GM18951 (cell line): Measurements from ENCODE around the gene FOXRED2.

Source experiments
- POLR2A ChIP-seq: IDR thresholded peaks from 4 replicates; pipeline ENCODE4 v1.6.1; 2011; ENCODE audit warnings: mild to moderate bottlenecking; ENCODE audit not compliant: insufficient read length, insufficient read depth; ENCODE audit errors: extremely low read depth
- in situ Hi-C: fragments of 300-500 bp; cut with MboI; formaldehyde crosslinking; loops from one replicate; pipeline ENCODE4 v1.12.0; 2022; ENCODE audit warnings: low sequenced_read_pairs, mixed read lengths, inconsistent platforms; ENCODE audit not compliant: unreplicated experiment

FOXRED2 gene

DNA sequence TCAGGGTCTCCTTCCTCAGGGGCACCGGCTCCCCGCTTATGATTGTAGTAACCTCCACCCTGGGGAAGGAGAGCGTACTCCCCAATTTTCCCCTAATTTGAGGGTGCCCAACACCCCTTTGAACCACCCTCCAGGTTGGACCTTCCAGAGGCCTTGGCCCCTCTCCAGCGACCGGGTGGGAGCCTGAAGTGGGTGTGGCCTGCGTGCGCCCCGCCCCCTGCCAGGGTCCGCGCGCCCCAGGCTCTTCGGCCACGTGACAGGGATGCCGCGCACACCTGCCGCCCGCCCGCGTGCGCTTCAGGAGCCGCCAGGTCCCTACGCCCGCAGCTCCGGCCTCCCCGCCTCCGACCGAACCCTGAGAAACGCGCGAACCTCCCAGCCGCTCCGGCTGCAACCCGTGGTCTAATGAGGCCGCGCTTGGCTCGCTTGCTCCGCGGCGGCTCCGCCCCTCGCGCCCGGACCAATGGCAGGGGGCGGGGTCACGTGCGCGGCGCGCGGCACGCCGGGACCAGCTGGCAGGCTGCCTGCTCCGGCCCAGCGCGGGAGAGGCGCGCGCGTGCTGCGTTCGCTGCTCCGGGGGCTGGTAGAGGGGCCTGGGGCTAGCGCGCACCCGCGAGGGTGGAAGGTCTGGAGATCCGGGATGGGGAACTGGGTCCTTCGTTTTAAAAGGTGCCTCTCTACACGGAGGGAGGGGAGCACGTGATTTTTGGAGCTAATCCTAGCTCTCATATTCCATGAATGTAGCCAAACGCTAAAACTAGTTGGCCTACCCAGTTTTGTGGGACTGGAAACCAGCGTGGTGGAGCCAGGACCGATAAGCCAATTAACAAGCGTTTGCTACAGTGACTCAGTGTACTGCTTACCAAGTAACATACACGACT is at the start of gene FOXRED2:
Gene FOXRED2 (minus strand): TSS at position 404 of the 881 bp plus-strand sequence. CDS start 618 bp downstream, outside the sequence.
- peak; percentile 94 for TF ChIP-seq POLR2A
- in situ Hi-C loops, result no loop called here

DNA sequence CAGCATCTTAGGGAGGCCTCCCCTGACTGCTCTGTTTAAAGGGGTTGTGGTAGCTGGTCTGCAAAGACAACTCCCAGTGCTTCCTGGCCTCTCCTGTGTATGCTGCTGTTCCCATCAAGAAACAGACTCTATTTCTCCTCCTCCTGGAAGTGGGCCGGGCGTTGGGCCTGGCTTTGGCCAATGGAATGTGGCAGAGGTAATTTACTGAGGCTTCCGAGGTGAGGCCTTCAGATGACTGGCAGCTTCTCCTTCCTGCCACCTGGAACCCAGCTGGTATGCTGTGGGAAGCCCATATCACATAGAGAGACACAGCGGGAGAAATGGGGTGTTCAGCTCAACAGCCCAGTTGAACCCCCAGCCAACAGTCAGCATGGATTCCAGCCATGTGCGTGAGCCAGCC is 47.3 kb upstream of the FOXRED2 start:
- TF ChIP-seq POLR2A, result no peak

DNA sequence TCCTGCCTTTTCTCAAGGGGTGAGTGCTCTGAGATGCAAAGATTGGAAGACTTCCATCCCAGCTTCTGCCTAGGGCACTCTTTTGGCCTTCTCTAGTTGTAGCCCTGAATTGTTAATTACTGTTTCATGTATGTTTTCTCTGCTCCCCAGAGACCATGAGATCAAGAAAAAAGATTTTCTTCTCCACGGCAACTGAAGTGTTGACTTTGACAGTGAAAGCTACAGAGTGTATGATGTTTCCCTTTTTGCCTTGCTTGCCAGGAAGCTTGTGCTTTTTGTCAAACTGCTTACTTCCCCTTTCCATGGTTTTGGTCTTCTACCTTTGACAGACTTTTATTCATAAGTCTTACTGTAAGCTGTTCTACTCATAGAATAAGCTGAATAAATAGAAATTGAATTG is 45.4 kb upstream of the FOXRED2 start:
- no peak for TF ChIP-seq POLR2A
- in situ Hi-C loops, result no loop called here

More for the DNA sequence above, 47.3 kb upstream of the FOXRED2 start:
- in situ Hi-C loops, result no loop called here

DNA sequence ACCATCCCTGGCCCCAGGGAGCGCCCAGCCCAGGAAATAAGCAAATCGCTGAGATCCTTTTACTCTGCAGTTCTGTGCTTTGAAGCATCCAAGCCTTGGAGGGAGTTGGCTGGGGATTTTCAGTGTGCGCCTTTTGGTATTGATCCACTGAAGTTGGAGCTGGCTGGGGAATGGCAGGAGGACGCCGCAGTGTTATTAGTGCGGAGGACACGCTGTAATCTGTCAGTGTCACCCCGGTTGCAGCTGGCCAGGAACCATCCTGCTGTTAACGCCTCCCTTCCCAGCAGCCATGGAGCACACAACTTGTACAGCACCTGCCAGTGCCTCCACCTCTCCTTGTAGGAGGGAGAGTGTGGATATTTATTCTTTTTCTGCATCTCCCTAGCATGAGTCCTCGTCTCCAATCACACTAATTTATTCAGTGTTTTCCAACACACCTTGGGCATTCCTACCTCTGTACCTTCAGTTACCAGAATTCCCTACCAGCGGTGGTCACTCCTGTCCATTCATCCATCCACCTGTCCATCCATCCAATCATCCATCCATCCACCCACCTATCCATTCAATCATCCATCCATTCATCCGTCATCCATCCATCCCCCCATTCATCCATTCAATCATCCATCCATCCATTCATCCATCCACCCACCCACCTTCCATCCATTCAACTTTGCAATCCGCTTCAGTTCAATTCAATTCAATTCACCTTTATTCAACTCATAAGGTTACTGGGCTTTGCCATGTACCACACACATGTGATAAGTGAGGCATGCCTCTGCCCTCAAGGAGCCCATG is 44.1 kb upstream of the FOXRED2 start:
- in situ Hi-C loops, result no loop called here
- no peak for TF ChIP-seq POLR2A

DNA sequence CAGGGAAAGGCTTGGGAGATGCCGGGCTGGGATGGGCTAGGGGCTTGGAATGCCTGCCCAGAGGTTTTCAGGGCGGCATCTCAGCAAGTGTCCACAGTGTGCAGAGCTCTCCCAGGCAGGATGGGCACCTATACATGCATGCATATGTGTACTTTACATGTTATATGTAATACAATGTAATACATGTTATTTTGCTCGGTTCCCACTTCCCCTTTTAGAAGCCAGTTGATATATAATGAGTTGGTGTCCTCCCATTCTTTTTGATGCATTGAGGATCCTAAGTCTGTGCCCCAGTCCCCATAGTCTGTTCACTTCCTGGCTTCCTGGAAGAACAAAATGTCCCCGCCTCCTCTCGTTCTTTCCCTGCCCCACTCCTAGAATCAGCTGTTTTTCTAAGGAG is 42.2 kb upstream of the FOXRED2 start:
- no peak for TF ChIP-seq POLR2A
- in situ Hi-C loops, result no loop called here

DNA sequence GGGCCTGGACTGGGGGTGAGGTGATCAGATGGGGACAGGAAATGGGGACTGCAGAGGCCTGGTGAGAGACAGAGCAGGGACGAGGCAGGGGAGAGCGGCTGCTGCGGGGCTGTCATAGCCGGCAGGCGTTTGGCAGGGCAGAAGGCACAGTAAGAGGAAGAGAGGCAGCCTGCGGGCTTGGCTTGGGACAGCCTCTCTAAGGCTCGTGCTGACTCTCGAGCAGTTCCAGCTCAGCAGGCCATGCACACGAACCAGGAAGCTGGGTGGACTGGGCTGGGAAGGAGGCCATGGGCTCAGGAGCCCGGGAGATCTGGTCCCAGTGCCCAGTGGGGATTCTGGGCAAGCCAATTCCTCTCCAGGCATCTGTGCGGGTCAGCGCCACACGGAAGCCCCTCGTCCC is 41.8 kb upstream of the FOXRED2 start:
- TF ChIP-seq POLR2A, result no peak

DNA sequence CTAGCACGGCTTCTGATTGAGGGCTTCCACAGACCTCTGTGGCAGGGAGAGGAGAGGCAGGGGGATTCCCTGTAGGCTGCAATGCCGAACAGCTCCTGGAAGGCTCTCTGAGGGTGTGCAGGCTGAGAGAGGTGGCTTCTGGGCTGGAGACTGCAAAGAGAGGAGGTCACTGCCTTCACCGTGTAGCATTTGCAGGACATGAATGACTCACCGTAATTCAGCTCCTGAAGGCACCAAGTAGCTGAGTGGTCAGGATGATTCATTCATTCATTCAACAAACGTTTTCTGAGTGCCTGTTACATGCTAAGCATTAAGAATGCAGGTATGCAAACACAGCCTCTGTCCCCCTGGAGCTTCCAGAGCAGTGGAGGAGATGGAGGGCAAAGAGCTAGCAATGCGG is 40.1 kb upstream of the FOXRED2 start:
- TF ChIP-seq POLR2A, result no peak
- in situ Hi-C loops, result no loop called here

More for the DNA sequence above, 41.8 kb upstream of the FOXRED2 start:
- in situ Hi-C loops, result no loop called here

DNA sequence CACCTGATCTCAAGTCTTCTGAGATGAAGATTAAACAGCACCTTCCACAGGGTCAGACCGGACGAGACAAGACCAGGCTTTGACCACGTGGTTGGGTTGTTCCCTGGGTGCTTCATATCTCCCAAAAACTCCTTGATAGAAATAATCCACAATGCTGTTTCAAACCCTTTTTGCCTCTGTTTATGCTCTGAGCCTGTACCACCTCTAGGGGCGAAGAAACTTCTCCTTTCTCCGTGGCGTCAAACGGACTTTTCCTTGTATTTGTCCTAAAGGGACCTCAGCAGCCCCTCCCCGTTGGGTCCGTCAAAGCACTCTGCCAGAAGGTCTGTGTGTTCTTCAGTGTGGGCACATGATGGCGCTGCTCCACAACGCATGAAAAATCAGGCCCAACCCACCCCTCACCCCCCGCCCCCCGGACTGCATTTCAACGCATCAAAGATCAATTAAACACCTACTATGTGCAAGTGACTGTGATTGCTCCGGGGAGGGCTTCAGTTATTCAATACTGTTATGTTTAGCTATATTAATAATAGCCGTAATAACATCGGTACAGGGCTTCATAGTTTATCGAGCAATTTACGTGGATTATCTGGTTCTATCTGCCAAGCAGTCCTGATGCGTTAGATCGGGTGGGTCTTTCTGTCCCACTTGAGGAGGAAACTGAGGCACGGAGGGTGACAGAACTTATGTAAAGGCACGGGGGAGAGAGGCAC is 39.4 kb upstream of the FOXRED2 start:
- in situ Hi-C loops, result no loop called here
- TF ChIP-seq POLR2A, result no peak

DNA sequence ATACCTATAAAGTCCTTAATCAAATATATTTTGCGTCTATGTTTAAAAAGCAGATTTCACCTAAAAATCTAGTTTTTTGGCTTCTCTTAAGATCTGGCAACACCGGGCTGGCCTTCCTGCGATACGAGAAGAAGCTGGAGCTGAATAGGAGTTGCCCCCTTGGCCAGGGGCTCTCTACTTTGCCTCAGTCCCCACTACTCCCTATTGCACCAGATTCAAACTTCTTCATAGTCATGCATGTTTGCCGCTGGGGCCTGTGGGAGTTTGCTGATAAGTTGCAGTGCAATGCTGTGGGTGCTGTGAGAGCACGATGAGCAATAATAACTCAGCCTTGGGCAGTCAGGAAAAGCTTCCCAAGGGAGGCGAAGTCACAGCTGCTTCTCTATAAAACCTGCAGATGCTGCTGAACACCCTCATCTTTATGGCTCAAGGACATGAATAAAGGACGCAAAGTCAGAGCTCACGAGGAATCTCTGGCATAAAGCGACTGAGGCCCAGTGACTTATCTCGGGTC is 37.3 kb upstream of the FOXRED2 start:
- no peak for TF ChIP-seq POLR2A
- in situ Hi-C loops, result no loop called here

DNA sequence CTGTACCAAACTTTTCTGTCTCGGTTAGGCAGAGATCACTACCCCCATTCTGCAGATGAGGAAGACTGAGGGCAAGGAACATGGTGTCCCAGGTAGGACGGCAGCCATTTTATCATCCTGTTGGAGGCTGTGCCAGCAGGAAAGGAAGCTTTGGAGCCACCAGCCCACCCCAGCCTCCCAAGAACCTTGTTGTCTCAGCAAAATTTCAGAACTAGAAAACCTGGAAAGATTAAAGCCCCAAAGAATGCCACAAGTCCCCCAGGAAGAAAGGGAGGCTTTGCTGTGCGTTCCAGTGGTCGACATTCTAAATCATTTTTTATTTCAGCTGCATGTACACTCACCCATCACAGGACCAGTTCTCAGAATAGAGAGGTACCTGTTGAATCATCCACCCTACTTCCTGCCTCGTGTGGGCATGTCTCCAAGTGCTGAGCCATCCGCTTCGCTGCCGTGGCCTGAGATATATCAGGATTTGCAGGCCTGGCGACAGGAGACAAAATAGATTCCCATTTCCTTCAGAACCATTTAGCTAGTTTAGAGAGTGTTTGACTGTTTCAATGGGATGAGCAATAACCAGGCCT is 35.1 kb upstream of the FOXRED2 start:
- in situ Hi-C loops, result no loop called here
- no peak for TF ChIP-seq POLR2A

DNA sequence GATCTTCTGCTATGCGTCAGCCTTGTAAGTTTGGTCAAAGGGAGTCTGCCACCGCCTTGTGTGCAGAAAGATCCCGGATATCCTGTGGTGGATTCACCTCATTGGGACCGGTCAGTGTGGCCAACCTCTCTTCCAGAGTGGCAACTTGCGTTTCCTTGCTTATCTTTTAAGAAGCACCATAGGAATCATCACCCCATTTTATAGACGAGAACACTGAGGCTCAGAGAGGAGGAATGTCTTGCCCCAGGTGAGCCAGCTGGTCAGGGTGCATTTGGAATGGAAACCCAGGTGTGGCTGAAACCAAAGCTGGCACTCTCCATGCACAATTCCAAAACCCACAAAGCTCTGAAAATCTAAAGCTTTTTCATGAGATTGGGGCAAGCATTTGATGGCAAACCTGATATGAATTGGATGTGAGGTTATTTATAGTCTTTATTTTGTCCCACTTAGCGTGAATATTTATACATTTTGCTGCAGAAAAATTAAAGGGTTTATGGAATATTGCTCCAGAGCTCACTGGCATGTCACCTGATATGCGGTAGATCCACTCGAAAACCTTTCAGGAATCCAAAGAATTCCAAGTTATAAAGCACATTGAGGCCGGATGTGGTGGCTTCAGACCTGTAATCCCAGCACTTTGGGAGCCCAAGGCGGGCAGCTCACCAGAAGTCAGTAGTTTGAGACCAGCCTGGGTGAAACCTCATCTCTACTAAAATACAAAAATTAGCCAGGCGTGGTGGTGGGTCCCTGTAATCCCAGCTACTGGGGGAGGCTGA is 34.2 kb upstream of the FOXRED2 start:
- no peak for TF ChIP-seq POLR2A
- in situ Hi-C loops, result no loop called here

DNA sequence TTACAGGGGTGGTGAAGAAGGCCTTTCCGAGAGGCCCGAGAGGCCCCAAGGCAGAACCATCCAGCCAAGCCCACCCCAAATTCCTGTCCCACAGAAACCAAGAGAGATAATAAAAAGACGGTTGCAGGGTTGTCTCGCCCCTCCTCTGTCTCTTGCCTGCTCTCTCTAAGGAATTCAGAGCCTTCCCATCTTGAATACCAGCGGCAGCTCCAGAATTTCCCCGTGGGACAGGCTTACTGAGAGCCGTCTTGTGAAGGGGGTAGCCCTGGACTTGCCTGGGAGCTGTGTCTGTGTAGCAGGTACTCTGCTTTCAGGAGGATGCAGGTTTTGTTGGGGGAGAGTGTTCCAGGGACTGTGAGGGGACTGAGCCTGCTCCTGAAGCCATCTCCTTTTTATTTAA is 31.7 kb upstream of the FOXRED2 start:
- in situ Hi-C loops, result no loop called here
- no peak for TF ChIP-seq POLR2A
